Testis (tissue), 2 donors: ENCODE measurements around the gene FUT9.
"Not testable (repeated sequence)": the region's sequence is repeated elsewhere in the genome, so short reads cannot be mapped to it uniquely, and the experiment has no call there.

ENCODE experiments used
- CTCF ChIP-seq, 3 experiments: fragments of 450-650 bp in 2 of 3; fragments of 200-600 bp in 1 of 3; sonication (generic) in 1 of 3; IDR thresholded peaks; one replicate each; pipeline ENCODE4 v1.5.1; 2016 to 2019; ENCODE audit warnings: antibody characterized with exemption in 3 of 3, mild to moderate bottlenecking in 2 of 3, moderate library complexity in 1 of 3
- POLR2A ChIP-seq: fragments of 450-650 bp; IDR thresholded peaks from one replicate; pipeline ENCODE4 v1.6.1; 2017; ENCODE audit warnings: antibody characterized with exemption, mild to moderate bottlenecking, moderate library complexity

GRCh38 chr6:96260787-96261430 lies 245.1 kb downstream of the FUT9 start:
- not testable (repeated sequence) for TF ChIP-seq CTCF (IDR thresholded peaks at IDR 0.05); POLR2A
